ENCODE results near the gene SMTNL1. TPM values are rescaled to one million over a fixed set of nuclear protein-coding genes. Genes with fewer than 3 reads are reported as not detected.
A peak's percentile ranks its signal among the peaks of the same experiment; 100 is the strongest.

The SMTNL1 gene
- total RNA-seq, 1 donor from 2014 or later, result not detected

DNA sequence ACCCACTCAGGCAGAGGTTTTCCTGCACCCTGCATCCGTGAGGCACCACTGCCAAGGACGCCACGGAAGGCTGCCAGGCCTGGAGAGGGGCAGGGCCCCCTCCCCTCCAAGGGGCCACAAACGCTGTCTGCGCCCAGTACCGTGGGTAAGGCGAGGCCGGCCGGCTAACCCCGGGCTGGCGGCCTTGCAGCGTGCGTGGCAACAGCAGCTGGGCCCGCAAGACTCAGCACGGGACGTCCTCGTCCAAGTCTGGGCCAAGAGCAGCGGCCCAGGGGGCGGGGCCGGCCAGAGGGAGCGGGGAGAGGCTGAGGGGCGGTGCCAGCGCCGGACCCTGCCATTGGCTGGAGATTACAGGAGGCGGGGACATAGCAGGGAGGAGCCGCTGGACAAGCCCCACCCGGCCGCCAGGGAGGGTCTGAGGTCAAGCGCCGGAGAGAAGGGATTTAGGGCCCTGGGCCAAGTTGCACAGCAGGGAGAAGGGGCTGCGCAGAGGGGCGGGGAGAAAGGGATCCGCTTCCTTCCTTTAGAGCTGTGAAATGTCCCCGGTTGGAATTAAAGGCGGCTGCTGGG lies 37.9 kb upstream of the SMTNL1 start:
- H3K36me3 Mint-ChIP-seq (ENCODE audit: low read depth), result peaks cover 2% of the 10 kb centered on the region
- H3K27me3 Mint-ChIP-seq (ENCODE audit: low read depth), result no peaks in the 10 kb centered on the region
- no peak for TF ChIP-seq CTCF (IDR thresholded peaks at IDR 0.05)
- peak overlapping the region; percentile 17 for H3K27ac Mint-ChIP-seq (ENCODE audit: unreplicated experiment)
- H3K4me1 Mint-ChIP-seq (ENCODE audit: low read depth), result peaks cover 11% of the 10 kb centered on the region
- no peak for DNase-seq (ENCODE audit: low spot score)
- no peaks in the 10 kb centered on the region for H3K9me3 Mint-ChIP-seq (ENCODE audit: low read depth)
- peak overlapping the region; percentile 64 for H3K4me3 Mint-ChIP-seq (ENCODE audit: unreplicated experiment)

DNA sequence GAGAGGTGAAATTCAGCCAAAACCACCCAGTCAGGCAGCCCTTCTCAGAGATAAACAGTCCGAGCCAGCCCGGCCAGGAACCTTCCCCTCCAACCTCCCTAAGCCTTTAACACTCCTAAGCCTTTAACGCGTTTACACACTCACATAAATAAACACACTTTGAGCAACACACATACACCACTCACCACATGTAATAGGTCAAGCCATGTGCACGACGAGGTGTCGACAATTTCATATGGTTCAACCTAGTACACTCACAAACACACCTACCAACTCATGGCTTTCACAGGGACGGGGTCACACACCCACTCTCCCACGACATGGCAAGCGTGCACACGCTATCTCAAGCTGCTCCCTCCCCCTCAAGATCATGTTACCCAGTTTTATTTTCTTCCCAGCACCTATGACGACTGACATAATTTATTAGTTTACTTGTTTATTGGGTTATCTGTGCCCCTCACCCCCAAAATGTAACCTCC lies 37.4 kb upstream of the SMTNL1 start:
- Mint-ChIP-seq H3K36me3 (ENCODE audit: low read depth) (peaks cover 2% of the 10 kb centered on the region), H3K9me3 (ENCODE audit: low read depth) (no peaks in the 10 kb centered on the region), H3K4me1 (ENCODE audit: low read depth) (peaks cover 11% of the 10 kb centered on the region), H3K27me3 (ENCODE audit: low read depth) (no peaks in the 10 kb centered on the region), H3K27ac (ENCODE audit: unreplicated experiment) (no peak overlapping the region), H3K4me3 (ENCODE audit: unreplicated experiment) (peak overlapping the region; percentile 64)
- no peak for DNase-seq (ENCODE audit: low spot score)
- no peak for TF ChIP-seq CTCF (IDR thresholded peaks at IDR 0.05)

DNA sequence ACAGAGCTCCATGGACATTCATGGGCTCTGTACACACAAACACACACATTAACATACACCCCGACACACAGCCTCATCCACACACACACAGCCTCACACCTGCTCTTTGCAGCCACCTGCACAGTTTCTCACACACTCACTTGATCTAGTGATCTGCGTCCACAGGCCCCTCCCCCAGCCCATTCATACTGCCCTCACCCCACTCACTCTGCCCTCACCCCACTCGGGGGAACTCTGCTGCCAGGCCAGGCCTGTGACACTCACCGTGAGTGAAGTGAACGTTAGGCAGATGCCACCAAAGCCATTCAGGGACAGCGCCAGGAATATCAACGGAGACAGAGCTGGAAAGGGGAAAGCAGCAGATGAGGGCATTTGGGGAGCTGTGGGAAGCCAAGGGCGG lies 36.9 kb upstream of the SMTNL1 start:
- H3K27me3 Mint-ChIP-seq (ENCODE audit: low read depth), result no peaks in the 10 kb centered on the region
- H3K27ac Mint-ChIP-seq (ENCODE audit: unreplicated experiment), result no peak overlapping the region
- peaks cover 11% of the 10 kb centered on the region for H3K4me1 Mint-ChIP-seq (ENCODE audit: low read depth)
- no peak for DNase-seq (ENCODE audit: low spot score)
- TF ChIP-seq CTCF (IDR thresholded peaks at IDR 0.05), result no peak
- no peak overlapping the region for H3K4me3 Mint-ChIP-seq (ENCODE audit: unreplicated experiment)
- H3K36me3 Mint-ChIP-seq (ENCODE audit: low read depth), result peaks cover 2% of the 10 kb centered on the region
- H3K9me3 Mint-ChIP-seq (ENCODE audit: low read depth), result no peaks in the 10 kb centered on the region

DNA sequence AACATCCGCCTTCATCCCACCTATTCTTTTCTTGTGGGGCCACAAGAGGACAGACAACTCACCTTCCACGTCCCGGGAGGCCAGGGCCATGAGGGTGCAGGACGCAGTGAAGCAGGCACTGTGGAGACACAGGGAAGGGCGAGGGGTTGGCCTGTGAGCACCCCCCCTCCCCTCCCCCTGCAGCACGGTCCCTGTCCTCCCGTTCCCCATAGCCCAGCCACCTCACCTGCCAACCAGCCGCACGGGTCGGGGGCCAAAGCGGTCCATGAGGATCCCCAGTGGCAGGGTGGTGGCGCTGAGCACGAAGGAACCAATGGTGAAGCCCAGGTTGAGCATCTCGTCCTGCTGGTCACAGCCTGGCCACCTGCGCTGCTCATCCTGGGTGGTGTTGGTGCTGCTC lies 36.5 kb upstream of the SMTNL1 start:
- no peak for TF ChIP-seq CTCF (IDR thresholded peaks at IDR 0.05)
- Mint-ChIP-seq H3K4me3 (ENCODE audit: unreplicated experiment) (no peak overlapping the region), H3K4me1 (ENCODE audit: low read depth) (peaks cover 11% of the 10 kb centered on the region), H3K27ac (ENCODE audit: unreplicated experiment) (no peak overlapping the region), H3K36me3 (ENCODE audit: low read depth) (peaks cover under 1% of the 10 kb centered on the region), H3K9me3 (ENCODE audit: low read depth) (no peaks in the 10 kb centered on the region), H3K27me3 (ENCODE audit: low read depth) (no peaks in the 10 kb centered on the region)
- DNase-seq (ENCODE audit: low spot score), result no peak

DNA sequence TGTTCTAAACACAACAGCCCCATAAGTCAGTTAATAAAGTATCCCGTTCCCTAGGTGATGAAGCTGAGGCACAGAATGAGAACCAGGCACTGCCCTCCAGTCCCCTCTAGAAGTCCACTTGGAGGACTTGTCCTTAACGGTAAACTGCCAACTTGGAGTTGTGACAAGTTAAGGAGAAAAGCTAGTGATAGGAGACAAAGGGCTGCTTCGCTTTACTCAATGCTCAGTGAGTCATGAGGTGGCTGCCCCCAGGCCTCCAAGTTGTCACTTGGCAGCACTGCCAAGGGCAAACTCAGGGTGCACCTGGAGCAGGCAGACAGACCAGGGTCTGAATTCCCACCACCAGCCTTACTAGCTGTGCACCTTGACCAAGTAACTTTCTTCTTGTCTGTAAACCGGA lies 35.4 kb upstream of the SMTNL1 start:
- Mint-ChIP-seq H3K36me3 (ENCODE audit: low read depth) (no peaks in the 10 kb centered on the region), H3K27me3 (ENCODE audit: low read depth) (no peaks in the 10 kb centered on the region), H3K4me3 (ENCODE audit: unreplicated experiment) (no peak overlapping the region), H3K4me1 (ENCODE audit: low read depth) (peaks cover 11% of the 10 kb centered on the region), H3K9me3 (ENCODE audit: low read depth) (no peaks in the 10 kb centered on the region), H3K27ac (ENCODE audit: unreplicated experiment) (no peak overlapping the region)
- TF ChIP-seq CTCF (IDR thresholded peaks at IDR 0.05), result no peak
- no peak for DNase-seq (ENCODE audit: low spot score)

Data from chondrocyte (in vitro differentiated cells).